Activated CD4-positive, CD25-positive, alpha-beta regulatory T cell treated with anti-CD3 and anti-CD28 coated beads, Interleukin-2, amount 50 U/mL, for 72 hours (primary cell): ENCODE results near the gene SLC10A3.

Experiments
- DNase-seq: peaks from one replicate; pipeline ENCODE4 v3.0.0; 2021

The SLC10A3 gene

GRCh38 chrX:154437971-154438893 lies 52.2 kb downstream of the SLC10A3 start:
- DNase-seq = no peak
